GM19395 (cell line): ENCODE results near the gene MGAM2.
"Not testable (repeated sequence)": the region's sequence is repeated elsewhere in the genome, so short reads cannot be mapped to it uniquely, and the experiment has no call there.

Source experiments
- ATAC-seq: cut with Tn5 transposase; IDR thresholded peaks from one replicate; pipeline ENCODE4 v1.9.1; 2021; ENCODE audit warnings: mild to moderate bottlenecking, moderate library complexity; ENCODE audit not compliant: unreplicated experiment

MGAM2 gene

GRCh38 chr7:142111499-142111898, at the start of gene MGAM2:
TSS of gene MGAM2 (plus strand) at chr7:142111718. CDS start at chr7:142116874, 5,156 bp downstream.
- no peak for ATAC-seq

GRCh38 chr7:142063551-142064442, 47.7 kb upstream of the MGAM2 start:
- ATAC-seq, result no peak

GRCh38 chr7:142066536-142066935, 45.0 kb upstream of the MGAM2 start:
- no peak for ATAC-seq

- no peak for ATAC-seq
These were observed 33.8 kb upstream of the MGAM2 start for GRCh38 chr7:142077762-142078161.

- ATAC-seq, result no peak
These were observed 27.9 kb upstream of the MGAM2 start for GRCh38 chr7:142083605-142084004.

GRCh38 chr7:142085428-142085827, 26.1 kb upstream of the MGAM2 start:
- no peak for ATAC-seq

- ATAC-seq, result no peak
These were observed 23.4 kb upstream of the MGAM2 start for GRCh38 chr7:142088022-142088714.

GRCh38 chr7:142089035-142089434, 22.5 kb upstream of the MGAM2 start:
- no peak for ATAC-seq

GRCh38 chr7:142091961-142092360, 19.6 kb upstream of the MGAM2 start:
- ATAC-seq, result no peak

- ATAC-seq, result no peak
These were observed 16.7 kb upstream of the MGAM2 start for GRCh38 chr7:142094861-142095260.

- no peak for ATAC-seq
These were observed 13.9 kb upstream of the MGAM2 start for GRCh38 chr7:142097571-142097970.

GRCh38 chr7:142098004-142098403, 13.5 kb upstream of the MGAM2 start:
- no peak for ATAC-seq

GRCh38 chr7:142099347-142099746, 12.2 kb upstream of the MGAM2 start:
- ATAC-seq, result not testable (repeated sequence)

- ATAC-seq, result no peak
These were observed 10.9 kb upstream of the MGAM2 start for GRCh38 chr7:142100634-142101033.

- ATAC-seq, result not testable (repeated sequence)
These were observed 9.7 kb upstream of the MGAM2 start for GRCh38 chr7:142101794-142102193.

GRCh38 chr7:142104550-142105527, 6.7 kb upstream of the MGAM2 start:
- no peak for ATAC-seq

- no peak for ATAC-seq
These were observed 2.6 kb upstream of the MGAM2 start for GRCh38 chr7:142108728-142109505.

- ATAC-seq, result no peak
These were observed 1.4 kb upstream of the MGAM2 start for GRCh38 chr7:142110098-142110497.

- ATAC-seq, result no peak
These were observed 880 bp upstream of the MGAM2 start for GRCh38 chr7:142110638-142111037.

- no peak for ATAC-seq
These were observed 568 bp downstream of the MGAM2 start for GRCh38 chr7:142112086-142112485.
